ENCODE results near the gene PSMD6.

PSMD6 gene

GRCh38 chr3:64011685-64012084, 11.6 kb downstream of the PSMD6 start:
- no peak overlapping the region for H3K27ac ChIP-seq (ENCODE audit: low read depth in 2 of 2, low read length in 2 of 2)
- peaks cover 81% of the 10 kb centered on the region in 2 donors for H3K36me3 ChIP-seq (ENCODE audit: control insufficient read depth in 2 of 2, insufficient read depth in 2 of 2, low read length in 2 of 2)
- no peak overlapping the region for H3K4me3 ChIP-seq (ENCODE audit: low read length in 2 of 2)
- no peaks in the 10 kb centered on the region for H3K4me1 ChIP-seq (ENCODE audit: control insufficient read depth in 2 of 2, insufficient read depth in 2 of 2, low read length in 2 of 2)
- no peak overlapping the region for H3K9ac ChIP-seq (ENCODE audit: low read depth in 1 of 2, low read length in 2 of 2)
- no peaks in the 10 kb centered on the region for H3K27me3 ChIP-seq (ENCODE audit: control insufficient read depth in 2 of 2, insufficient read depth in 2 of 2, low read length in 2 of 2)
- no peaks in the 10 kb centered on the region for H3K9me3 ChIP-seq (ENCODE audit: control insufficient read depth in 2 of 2, low read length in 2 of 2)

- Histone ChIP-seq H3K9me3 (ENCODE audit: control insufficient read depth in 2 of 2, low read length in 2 of 2) (no peaks in the 10 kb centered on the region), H3K4me1 (ENCODE audit: control insufficient read depth in 2 of 2, insufficient read depth in 2 of 2, low read length in 2 of 2) (no peaks in the 10 kb centered on the region), H3K27ac (ENCODE audit: low read depth in 2 of 2, low read length in 2 of 2) (no peak overlapping the region), H3K36me3 (ENCODE audit: control insufficient read depth in 2 of 2, insufficient read depth in 2 of 2, low read length in 2 of 2) (peaks cover 86 to 87% of the 10 kb centered on the region in 2 donors), H3K9ac (ENCODE audit: low read depth in 1 of 2, low read length in 2 of 2) (no peak overlapping the region), H3K27me3 (ENCODE audit: control insufficient read depth in 2 of 2, insufficient read depth in 2 of 2, low read length in 2 of 2) (no peaks in the 10 kb centered on the region), H3K4me3 (ENCODE audit: low read length in 2 of 2) (no peak overlapping the region)
Measured at GRCh38 chr3:64010199-64010598, 13.1 kb downstream of the PSMD6 start.

- no peak overlapping the region for H3K9ac ChIP-seq (ENCODE audit: low read depth in 1 of 2, low read length in 2 of 2)
- H3K4me1 ChIP-seq (ENCODE audit: control insufficient read depth in 2 of 2, insufficient read depth in 2 of 2, low read length in 2 of 2): no peaks in the 10 kb centered on the region
- H3K36me3 ChIP-seq (ENCODE audit: control insufficient read depth in 2 of 2, insufficient read depth in 2 of 2, low read length in 2 of 2): peaks cover 82 to 84% of the 10 kb centered on the region in 2 donors
- no peaks in the 10 kb centered on the region for H3K9me3 ChIP-seq (ENCODE audit: control insufficient read depth in 2 of 2, low read length in 2 of 2)
- H3K27ac ChIP-seq (ENCODE audit: low read depth in 2 of 2, low read length in 2 of 2): no peak overlapping the region
- no peaks in the 10 kb centered on the region for H3K27me3 ChIP-seq (ENCODE audit: control insufficient read depth in 2 of 2, insufficient read depth in 2 of 2, low read length in 2 of 2)
- no peak overlapping the region for H3K4me3 ChIP-seq (ENCODE audit: low read length in 2 of 2)
Measured at GRCh38 chr3:64009528-64009927, 13.8 kb downstream of the PSMD6 start.

GRCh38 chr3:64008487-64009351, 14.6 kb downstream of the PSMD6 start:
- no peaks in the 10 kb centered on the region for H3K4me1 ChIP-seq (ENCODE audit: control insufficient read depth in 2 of 2, insufficient read depth in 2 of 2, low read length in 2 of 2)
- H3K36me3 ChIP-seq (ENCODE audit: control insufficient read depth in 2 of 2, insufficient read depth in 2 of 2, low read length in 2 of 2): peaks cover 82 to 83% of the 10 kb centered on the region in 2 donors
- no peaks in the 10 kb centered on the region for H3K27me3 ChIP-seq (ENCODE audit: control insufficient read depth in 2 of 2, insufficient read depth in 2 of 2, low read length in 2 of 2)
- H3K4me3 ChIP-seq (ENCODE audit: low read length in 2 of 2): no peak overlapping the region
- no peaks in the 10 kb centered on the region for H3K9me3 ChIP-seq (ENCODE audit: control insufficient read depth in 2 of 2, low read length in 2 of 2)
- no peak overlapping the region for H3K9ac ChIP-seq (ENCODE audit: low read depth in 1 of 2, low read length in 2 of 2)
- no peak overlapping the region for H3K27ac ChIP-seq (ENCODE audit: low read depth in 2 of 2, low read length in 2 of 2)

GRCh38 chr3:64008017-64008416, 15.3 kb downstream of the PSMD6 start:
- no peaks in the 10 kb centered on the region for H3K4me1 ChIP-seq (ENCODE audit: control insufficient read depth in 2 of 2, insufficient read depth in 2 of 2, low read length in 2 of 2)
- no peak overlapping the region for H3K27ac ChIP-seq (ENCODE audit: low read depth in 2 of 2, low read length in 2 of 2)
- no peak overlapping the region for H3K4me3 ChIP-seq (ENCODE audit: low read length in 2 of 2)
- no peaks in the 10 kb centered on the region for H3K27me3 ChIP-seq (ENCODE audit: control insufficient read depth in 2 of 2, insufficient read depth in 2 of 2, low read length in 2 of 2)
- no peak overlapping the region for H3K9ac ChIP-seq (ENCODE audit: low read depth in 1 of 2, low read length in 2 of 2)
- no peaks in the 10 kb centered on the region for H3K9me3 ChIP-seq (ENCODE audit: control insufficient read depth in 2 of 2, low read length in 2 of 2)
- peaks cover 77 to 79% of the 10 kb centered on the region in 2 donors for H3K36me3 ChIP-seq (ENCODE audit: control insufficient read depth in 2 of 2, insufficient read depth in 2 of 2, low read length in 2 of 2)

- Histone ChIP-seq H3K4me3 (ENCODE audit: low read length in 2 of 2) (no peak overlapping the region), H3K9ac (ENCODE audit: low read depth in 1 of 2, low read length in 2 of 2) (no peak overlapping the region), H3K4me1 (ENCODE audit: control insufficient read depth in 2 of 2, insufficient read depth in 2 of 2, low read length in 2 of 2) (no peaks in the 10 kb centered on the region), H3K27me3 (ENCODE audit: control insufficient read depth in 2 of 2, insufficient read depth in 2 of 2, low read length in 2 of 2) (no peaks in the 10 kb centered on the region), H3K9me3 (ENCODE audit: control insufficient read depth in 2 of 2, low read length in 2 of 2) (no peaks in the 10 kb centered on the region), H3K27ac (ENCODE audit: low read depth in 2 of 2, low read length in 2 of 2) (no peak overlapping the region), H3K36me3 (ENCODE audit: control insufficient read depth in 2 of 2, insufficient read depth in 2 of 2, low read length in 2 of 2) (peaks cover 46 to 69% of the 10 kb centered on the region in 2 donors)
Measured at GRCh38 chr3:64003589-64003988, 19.7 kb downstream of the PSMD6 start.

GRCh38 chr3:64002233-64002632, 21.1 kb downstream of the PSMD6 start:
- H3K4me1 ChIP-seq (ENCODE audit: control insufficient read depth in 2 of 2, insufficient read depth in 2 of 2, low read length in 2 of 2): no peaks in the 10 kb centered on the region
- no peak overlapping the region for H3K4me3 ChIP-seq (ENCODE audit: low read length in 2 of 2)
- H3K27ac ChIP-seq (ENCODE audit: low read depth in 2 of 2, low read length in 2 of 2): no peak overlapping the region
- peaks cover 40 to 63% of the 10 kb centered on the region in 2 donors for H3K36me3 ChIP-seq (ENCODE audit: control insufficient read depth in 2 of 2, insufficient read depth in 2 of 2, low read length in 2 of 2)
- no peak overlapping the region for H3K9ac ChIP-seq (ENCODE audit: low read depth in 1 of 2, low read length in 2 of 2)
- H3K27me3 ChIP-seq (ENCODE audit: control insufficient read depth in 2 of 2, insufficient read depth in 2 of 2, low read length in 2 of 2): no peaks in the 10 kb centered on the region
- no peaks in the 10 kb centered on the region for H3K9me3 ChIP-seq (ENCODE audit: control insufficient read depth in 2 of 2, low read length in 2 of 2)

- H3K9ac ChIP-seq (ENCODE audit: low read depth in 1 of 2, low read length in 2 of 2): no peak overlapping the region
- peaks cover 37 to 60% of the 10 kb centered on the region in 2 donors for H3K36me3 ChIP-seq (ENCODE audit: control insufficient read depth in 2 of 2, insufficient read depth in 2 of 2, low read length in 2 of 2)
- H3K9me3 ChIP-seq (ENCODE audit: control insufficient read depth in 2 of 2, low read length in 2 of 2): no peaks in the 10 kb centered on the region
- H3K4me1 ChIP-seq (ENCODE audit: control insufficient read depth in 2 of 2, insufficient read depth in 2 of 2, low read length in 2 of 2): no peaks in the 10 kb centered on the region
- no peak overlapping the region for H3K4me3 ChIP-seq (ENCODE audit: low read length in 2 of 2)
- no peaks in the 10 kb centered on the region for H3K27me3 ChIP-seq (ENCODE audit: control insufficient read depth in 2 of 2, insufficient read depth in 2 of 2, low read length in 2 of 2)
- no peak overlapping the region for H3K27ac ChIP-seq (ENCODE audit: low read depth in 2 of 2, low read length in 2 of 2)
Measured at GRCh38 chr3:64000453-64001055, 22.7 kb downstream of the PSMD6 start.

- no peak overlapping the region for H3K4me3 ChIP-seq (ENCODE audit: low read length in 2 of 2)
- no peaks in the 10 kb centered on the region for H3K27me3 ChIP-seq (ENCODE audit: control insufficient read depth in 2 of 2, insufficient read depth in 2 of 2, low read length in 2 of 2)
- H3K9ac ChIP-seq (ENCODE audit: low read depth in 1 of 2, low read length in 2 of 2): no peak overlapping the region
- H3K36me3 ChIP-seq (ENCODE audit: control insufficient read depth in 2 of 2, insufficient read depth in 2 of 2, low read length in 2 of 2): peaks cover 36 to 67% of the 10 kb centered on the region in 2 donors
- H3K9me3 ChIP-seq (ENCODE audit: control insufficient read depth in 2 of 2, low read length in 2 of 2): no peaks in the 10 kb centered on the region
- H3K4me1 ChIP-seq (ENCODE audit: control insufficient read depth in 2 of 2, insufficient read depth in 2 of 2, low read length in 2 of 2): no peaks in the 10 kb centered on the region
- H3K27ac ChIP-seq (ENCODE audit: low read depth in 2 of 2, low read length in 2 of 2): no peak overlapping the region
Measured at GRCh38 chr3:63998852-63999754, 24.2 kb downstream of the PSMD6 start.

- Histone ChIP-seq H3K36me3 (ENCODE audit: control insufficient read depth in 2 of 2, insufficient read depth in 2 of 2, low read length in 2 of 2) (peaks cover 53 to 72% of the 10 kb centered on the region in 2 donors), H3K9me3 (ENCODE audit: control insufficient read depth in 2 of 2, low read length in 2 of 2) (no peaks in the 10 kb centered on the region), H3K9ac (ENCODE audit: low read depth in 1 of 2, low read length in 2 of 2) (no peak overlapping the region), H3K27me3 (ENCODE audit: control insufficient read depth in 2 of 2, insufficient read depth in 2 of 2, low read length in 2 of 2) (no peaks in the 10 kb centered on the region), H3K27ac (ENCODE audit: low read depth in 2 of 2, low read length in 2 of 2) (no peak overlapping the region), H3K4me1 (ENCODE audit: control insufficient read depth in 2 of 2, insufficient read depth in 2 of 2, low read length in 2 of 2) (no peaks in the 10 kb centered on the region), H3K4me3 (ENCODE audit: low read length in 2 of 2) (no peak overlapping the region)
Measured at GRCh38 chr3:63995086-63995485, 28.2 kb downstream of the PSMD6 start.
